GM18873 (cell line): ENCODE results near the gene TMED4.
"Not testable (repeated sequence)": the region's sequence is repeated elsewhere in the genome, so short reads cannot be mapped to it uniquely, and the experiment has no call there.

ENCODE experiments used
- ATAC-seq: cut with Tn5 transposase; IDR thresholded peaks from one replicate; pipeline ENCODE4 v1.9.1; 2021; ENCODE audit warnings: mild to moderate bottlenecking, moderate library complexity, moderate number of reproducible peaks; ENCODE audit not compliant: unreplicated experiment, low FRiP score

The TMED4 gene

DNA sequence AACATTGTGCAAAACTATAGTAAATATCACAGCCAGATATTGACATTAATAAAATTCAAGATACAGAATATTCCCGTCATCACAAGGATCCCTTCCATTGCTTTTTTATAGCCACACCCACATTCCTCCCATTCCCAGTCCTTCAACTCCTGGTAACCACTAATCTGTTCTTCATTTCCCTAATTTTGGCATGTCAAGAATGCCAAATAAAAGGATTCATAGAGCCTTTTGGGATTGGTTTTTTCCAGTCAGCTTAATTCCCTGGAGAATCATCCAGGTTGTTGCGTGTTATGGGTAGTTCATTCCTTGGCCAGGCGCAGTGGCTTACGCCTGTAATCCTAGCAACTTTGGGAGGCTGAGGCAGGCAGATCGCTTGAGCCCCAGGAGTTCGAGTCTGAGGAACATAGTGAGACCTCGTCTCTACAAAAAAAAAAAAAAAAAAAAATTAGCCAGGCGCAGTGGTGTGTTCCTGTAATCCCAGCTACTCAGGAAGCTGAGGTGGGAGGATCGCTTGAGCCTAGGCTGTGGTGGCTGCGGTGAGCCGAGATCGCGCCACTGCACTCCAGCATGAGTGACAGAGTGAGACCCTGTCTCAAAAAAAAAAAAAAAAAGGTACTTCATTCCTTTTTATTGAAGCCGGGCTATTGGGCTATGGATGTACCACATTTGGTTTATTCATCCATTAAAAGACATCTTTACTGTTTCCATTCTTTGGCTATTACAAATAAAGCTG is 27.1 kb upstream of the TMED4 start:
- no peak for ATAC-seq

DNA sequence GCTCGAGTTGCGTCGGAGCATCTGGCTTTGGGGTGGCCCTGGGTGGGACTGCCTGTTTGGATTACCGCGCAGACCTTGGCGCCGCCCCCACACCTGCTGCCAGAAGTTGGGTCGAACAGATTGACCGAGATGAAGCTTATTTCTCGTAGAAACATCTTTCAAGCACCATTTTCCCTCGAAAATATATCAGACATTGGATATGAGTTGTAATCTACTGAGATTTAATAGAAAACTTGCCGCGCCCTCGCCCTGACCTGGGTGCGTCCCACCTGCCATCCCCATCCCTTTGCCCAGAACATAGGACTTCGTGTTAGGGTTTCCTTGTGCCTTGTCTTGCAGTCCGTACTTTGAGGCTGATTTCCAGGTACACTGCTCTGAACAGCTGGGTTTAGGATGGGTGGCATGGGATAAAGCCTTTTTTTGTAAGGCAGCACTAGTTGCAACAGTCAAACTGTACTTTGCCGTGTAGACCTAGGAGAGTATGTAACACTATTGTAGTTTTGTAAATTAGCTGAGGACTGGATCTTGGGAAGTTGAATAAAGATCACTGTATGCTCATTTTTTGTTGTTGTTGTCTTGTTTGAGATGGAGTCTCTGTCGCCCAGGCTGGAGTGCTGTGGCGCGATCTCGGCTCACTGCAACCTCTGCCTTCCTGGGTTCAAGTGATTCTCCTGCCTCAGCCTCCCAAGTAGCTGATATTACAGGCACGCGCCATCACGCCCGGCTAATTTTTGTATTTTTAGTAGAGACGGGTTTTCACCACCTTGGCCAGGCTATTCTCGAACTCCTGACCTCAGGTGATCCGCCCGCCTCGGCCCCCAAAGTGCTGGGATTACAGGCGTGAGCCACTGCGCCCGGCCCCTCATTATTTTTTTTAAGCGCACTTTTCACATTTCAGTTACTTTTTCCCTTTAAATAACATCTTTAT is 25.4 kb upstream of the TMED4 start:
- ATAC-seq = no peak

DNA sequence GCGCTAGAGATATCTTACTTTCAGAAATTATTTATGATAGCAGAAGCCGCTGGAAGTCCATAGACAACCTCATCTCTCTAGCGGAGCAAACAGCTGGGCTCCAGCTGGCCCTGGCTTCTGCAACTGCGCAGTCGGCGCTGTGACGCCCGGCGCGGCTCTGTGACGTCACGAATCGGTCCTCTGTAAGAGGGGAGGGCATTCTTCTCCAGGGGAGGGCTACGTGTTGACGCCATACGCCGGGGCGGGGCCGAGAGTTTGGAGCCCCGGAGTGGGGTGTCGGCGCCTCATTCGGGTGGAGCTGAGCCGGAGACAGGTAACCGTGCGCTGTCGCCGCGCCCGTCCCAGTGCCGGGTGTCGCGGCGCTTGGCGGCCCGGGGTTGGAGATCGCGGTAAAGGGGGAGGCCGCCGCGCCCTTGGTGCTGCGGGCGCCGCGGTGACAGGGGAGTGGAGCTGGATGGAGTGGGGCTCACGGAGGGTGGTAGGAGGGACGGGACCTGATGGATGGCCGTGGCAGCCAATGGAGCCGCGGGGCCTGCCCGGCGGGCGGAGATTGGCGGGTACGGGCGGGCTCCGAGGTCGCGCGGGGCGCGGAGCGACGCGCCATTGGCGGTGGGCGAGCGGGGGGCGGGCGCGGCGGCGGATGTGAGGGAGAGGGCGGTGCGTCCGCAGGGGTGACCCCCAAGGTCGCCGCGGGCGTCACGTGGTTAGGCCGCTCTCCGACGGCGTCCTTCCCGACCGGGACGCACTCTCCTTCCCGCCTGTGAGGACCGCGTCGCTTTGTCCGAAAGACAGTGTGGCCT is 24.5 kb upstream of the TMED4 start, which contains the start of gene OGDH:
TSS of gene OGDH (plus strand) at position 287 of the 800 bp plus-strand sequence. CDS start 17,717 bp downstream, outside the sequence.
- ATAC-seq = peak; percentile 91

DNA sequence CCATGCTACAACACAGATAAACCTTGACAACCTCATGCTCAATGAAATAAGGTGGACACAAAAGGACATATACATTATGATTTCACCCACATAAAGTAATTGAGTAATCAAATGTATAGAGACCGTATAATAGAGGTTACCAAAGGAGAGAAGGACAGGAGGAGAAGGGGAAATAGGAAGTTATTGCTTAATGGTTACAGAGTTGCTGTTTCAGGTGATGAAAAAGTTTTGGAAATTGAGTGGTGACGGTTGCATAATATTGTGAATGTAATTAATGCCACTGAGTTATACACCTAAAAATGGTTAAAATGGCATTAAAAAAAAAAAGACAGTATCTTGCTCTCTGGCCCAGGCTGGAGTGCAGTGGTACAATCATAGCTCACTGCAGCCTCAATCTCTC is 22.9 kb upstream of the TMED4 start:
- no peak for ATAC-seq

DNA sequence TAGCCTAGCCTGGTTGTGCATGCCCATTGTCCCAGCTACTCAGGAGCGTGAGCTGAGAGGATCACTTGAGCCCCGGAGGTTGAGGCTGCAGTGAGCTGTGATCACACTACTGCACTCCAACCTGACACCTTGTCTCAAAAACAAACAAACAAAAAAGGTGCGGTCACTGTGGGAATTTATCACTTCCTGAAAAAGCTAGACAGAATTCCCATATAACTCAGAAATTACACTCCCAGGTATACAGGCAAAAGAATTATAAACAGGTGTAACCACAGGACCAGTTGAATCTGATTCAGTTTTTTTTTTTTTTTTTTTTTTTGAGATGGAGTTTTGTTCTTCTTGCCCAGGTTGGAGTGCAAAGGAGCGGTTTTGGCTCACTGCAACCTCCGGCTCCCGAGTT is 21.2 kb upstream of the TMED4 start:
- no peak for ATAC-seq

DNA sequence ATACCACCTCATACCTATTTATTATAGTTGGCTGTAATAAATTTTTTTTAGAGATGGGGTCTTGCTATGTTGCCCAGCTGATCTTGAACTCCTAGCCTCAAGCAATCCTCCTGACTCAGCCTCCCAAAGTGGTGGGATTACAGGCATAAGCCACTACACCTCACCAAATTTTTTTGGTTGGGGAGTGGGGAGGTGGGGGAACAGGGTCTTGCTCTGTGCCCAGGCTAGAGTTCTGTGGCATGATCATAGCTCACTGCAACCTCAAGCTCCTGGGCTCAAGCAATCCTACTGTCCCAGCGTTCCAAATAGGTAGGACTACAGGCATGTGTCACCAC is 20.5 kb upstream of the TMED4 start:
- ATAC-seq = no peak

DNA sequence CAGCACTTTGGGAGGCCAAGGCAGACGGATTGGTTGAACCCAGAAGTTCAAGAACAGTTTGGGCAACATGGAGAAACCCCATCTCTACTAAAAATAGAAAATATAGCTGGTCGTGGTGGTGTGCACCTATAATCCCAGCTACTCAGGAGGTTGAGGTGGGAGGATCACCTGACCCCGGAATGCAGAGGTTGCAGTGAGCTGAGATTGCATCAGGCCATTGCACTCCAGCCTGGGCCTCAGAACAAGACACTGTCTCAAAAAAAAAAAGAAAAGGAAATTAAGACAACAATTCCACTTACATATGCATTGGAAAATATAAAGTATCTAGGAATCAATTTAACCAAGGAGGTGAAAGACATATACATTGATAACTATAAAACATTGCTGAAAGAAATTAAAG is 17.2 kb upstream of the TMED4 start:
- ATAC-seq = no peak

DNA sequence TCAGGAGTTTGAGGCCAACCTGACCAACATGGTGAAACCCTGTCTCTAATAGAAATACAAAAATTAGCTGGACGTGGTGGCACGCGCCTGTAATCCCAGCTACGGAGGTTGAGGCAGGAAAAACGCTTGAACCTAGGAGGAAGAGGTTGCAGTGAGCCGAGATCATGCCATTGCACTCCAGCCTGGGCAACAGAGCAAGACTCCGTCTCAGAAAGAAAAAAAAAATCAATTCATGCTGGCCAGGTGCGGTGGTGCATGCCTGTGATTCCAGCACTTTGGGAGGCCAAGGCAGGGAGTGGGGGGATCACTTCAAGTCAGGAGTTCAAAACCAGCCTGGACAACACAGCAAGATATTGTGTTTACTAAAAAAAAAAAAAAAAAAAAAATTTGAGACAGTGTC is 15.2 kb upstream of the TMED4 start:
- not testable (repeated sequence) for ATAC-seq

DNA sequence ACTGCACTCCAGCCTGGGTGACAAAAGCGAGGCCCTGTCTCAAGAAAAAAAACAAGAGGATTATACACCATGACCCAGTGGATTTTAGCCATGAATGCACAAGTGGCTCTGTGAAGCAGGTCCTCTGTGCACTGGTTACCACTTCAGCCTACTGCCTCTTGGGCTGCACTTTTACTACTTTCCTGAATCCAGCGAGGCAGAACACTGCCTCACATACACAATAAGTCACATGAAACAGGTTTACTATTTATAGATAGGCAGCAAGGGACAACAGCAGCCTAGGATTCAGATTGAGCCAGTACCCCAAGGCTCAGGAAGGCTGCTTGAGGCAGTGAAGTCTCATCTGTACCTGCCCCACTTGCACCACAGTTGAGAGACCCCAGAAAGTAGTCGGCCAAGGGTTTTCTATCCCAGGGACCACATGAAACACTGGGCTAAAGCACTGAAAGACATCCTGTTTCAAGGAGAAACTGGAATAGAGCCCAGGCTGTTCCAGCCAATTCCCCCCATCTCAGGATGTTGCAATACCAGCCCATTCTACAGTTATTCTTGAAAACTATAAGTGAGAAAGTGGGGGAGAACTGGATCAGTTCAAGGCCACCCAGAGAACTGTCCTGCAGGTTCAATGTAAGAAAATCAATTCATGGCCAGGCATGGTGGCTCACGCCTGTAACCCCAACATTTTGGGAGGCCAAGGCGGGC is 14.1 kb upstream of the TMED4 start:
- no peak for ATAC-seq

DNA sequence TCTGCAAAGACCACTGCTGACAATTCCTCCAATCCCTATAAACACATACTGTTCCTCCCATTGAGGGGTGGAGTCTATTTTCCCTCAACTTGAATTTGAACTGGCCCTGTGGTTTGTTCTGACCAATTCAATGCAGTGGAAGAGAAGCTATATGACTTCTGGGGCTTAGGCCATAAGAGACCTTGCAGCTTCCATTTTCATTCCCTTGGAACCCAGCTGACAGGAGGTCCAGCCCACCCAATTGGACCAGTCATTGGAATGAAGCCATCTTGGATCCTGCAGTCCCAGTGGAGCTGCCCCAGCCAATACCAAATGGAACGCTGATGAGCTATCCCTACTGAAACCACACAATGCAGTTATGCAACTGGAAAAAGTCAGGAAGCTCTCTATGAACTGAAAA is 8.9 kb upstream of the TMED4 start:
- ATAC-seq = no peak

DNA sequence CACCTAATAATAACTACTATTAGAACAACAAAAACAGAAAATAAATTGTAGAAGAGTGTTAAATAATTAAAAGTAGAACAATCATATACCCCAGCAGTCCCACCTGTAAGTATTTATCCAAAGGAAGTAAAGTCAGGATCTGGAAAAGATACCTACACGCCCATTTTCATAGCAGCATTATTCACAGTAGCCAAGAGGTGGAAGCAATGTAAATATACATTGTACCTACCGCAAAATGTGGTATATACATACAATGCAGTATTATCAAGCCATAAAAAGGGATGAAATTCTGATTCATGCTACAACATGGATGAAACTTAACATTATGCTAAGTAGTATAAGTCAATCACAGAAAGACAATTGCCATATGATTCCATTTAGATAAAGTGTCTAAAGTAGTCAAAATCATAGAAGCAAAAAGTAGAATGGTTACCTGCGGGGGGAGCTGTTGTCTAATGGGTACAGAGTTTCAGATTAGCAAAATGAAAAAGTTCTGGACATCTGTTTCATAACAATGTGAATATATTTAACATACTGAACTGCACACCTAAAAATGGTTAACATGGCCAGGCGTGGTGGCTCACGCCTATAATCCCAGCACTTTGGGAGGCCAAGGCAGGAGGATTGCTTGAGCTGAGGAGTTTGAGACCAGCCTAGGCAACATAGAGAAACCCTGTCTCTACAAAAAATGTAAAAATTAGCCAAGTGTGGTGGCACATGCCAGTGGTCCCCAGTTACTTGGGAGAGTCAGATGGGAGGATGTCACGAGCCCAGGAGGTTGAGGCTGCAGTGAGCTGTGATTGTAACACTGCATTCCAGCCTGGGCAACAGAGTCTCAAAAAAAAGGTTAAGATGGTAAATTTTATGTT is 6.0 kb upstream of the TMED4 start:
- no peak for ATAC-seq

DNA sequence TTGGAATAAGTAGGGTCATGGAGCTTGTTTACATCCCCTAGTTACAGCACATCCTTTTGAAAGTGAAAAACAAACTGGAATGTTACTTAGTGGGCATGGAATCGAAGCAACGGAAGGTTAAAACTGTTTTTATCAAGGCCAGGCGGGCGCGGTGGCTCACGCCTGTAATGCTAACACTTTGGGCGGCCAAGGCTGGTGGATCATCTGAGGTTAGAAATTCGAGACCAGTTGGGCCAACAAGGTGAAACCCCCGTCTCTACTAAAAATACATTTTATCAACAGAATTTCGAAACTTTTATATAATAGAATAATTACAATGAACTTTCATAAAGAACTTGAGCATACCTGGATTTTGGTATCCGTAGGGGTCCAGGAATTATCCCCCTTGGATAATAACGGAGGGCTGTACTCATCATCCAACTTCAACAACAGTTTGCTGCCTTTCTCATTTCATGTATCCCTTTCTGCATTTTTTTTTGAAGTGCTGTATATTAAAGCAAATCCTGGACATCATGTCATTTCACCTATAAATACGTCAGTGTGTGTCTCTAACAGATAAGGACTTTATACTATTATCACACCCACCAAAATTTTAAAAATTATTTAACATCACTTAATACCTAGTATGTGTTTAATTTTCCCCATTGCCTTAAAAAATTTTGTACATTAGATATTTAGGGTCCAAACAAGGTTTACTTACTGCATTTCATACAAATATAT is 1.3 kb upstream of the TMED4 start:
- no peak for ATAC-seq

DNA sequence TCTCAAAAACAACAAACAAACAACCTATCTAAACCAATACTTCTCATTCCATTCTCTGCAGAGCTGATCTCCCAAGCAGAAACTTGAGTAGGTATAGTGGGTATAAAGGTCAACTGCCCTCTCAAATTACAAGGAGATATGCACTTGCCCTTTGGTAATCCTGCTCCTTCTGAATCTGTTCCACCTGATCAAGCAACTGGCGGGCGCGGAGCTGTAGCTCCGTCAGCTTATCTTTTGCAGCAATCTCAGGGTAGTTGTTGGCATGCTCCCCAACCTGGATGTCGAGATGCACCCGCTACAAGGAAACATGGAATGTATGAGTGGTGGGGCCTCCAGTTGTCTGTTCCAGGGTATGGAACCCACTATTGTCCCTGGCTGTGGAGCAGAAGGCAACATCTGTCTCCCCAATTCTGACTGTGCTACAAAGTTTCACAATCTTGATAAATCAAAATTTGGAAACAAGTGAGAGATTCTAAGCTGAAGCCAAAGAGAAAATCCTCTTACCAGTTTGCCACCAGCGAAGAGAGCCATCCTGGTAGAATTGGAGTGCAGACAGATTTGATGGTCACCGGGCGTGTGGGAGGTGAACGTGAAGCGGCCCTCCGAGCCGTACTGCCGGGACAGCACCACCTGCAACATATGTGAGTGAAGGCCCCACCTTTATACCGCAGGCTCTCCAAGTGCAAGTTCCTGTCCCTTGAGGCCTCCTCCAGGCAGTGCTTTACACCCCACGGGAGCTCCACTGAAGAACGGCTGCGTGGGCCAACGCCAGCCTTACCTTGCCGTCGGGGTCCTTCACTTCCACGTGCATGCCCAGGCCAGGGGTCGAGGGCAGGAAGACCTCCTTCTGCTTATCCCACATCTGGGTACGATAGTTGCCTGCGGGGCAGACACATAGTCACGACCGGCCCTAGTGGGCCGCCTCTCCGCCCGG is 819 bp downstream of the TMED4 start:
- no peak for ATAC-seq

DNA sequence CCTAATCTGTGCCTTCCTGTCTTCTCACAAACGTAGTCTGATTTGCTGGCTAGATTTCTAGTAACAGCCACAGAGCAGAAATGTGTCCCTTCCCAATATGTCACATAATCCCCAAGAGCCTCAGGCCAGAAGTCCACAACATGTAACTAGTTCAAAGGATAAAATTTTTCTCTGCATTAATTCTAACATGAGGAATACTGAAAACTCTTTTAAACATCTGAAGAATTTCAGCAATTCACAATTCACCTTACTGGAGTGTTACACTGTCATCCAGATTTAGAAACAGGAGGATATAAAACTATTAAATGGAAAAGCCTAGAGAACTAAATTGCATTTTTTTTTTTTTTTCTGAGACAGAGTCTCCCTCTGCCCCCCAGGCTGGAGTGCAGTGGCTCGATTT is 5.8 kb downstream of the TMED4 start:
- ATAC-seq = no peak

DNA sequence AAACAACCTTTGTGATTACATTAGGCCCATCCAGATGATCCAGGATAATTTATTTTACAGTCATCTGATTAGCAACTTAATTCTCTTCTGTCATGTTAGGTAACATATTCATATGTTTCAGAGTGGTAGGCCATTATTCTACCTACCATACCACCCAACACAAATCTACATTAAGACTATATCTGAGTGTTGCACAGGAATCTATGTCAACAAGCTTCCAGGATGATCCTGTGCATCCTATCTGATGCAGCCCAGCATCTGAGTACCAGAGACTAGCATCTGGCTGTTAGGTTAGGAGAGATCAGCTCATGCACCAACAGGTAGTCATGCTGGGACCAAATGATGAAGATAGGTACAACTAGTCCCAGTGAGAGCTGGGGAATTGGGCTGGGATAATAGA is 7.0 kb downstream of the TMED4 start:
- no peak for ATAC-seq

DNA sequence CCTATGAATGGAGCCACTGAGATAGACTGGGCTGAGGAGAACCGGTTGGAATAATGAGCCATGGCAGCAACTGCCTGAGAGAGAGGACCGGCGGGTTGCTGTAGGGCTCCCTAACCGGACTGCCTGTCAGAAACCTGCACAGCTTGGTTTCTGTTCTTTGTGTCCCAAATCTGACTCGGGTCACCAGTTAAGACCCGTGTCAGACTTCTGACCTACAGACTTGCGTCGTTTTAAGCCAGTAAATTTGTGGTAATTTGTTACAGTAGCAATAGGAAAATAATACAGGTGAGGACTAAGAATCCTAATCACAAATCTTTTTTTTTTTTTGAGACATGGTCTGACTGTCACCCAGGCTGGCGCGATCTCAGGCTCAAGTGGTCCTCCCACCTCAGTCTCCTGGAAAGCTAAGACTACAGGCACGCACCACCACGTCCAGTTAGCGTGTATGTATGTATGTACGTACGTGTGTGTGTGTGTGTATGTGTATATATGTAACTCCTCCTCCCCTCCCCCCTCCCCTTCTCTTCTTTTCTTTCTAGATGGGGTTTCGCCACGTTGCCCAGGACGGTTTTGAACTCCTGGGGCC is 7.7 kb downstream of the TMED4 start:
- ATAC-seq = no peak
